Spleen (tissue), 7 donors: Measurements from ENCODE around the gene PALLD.

ENCODE experiments used
- CTCF ChIP-seq, 11 experiments: fragments of 200-600 bp in 7 of 11; fragments of 450-650 bp in 4 of 11; sonication (generic) in 4 of 11; IDR thresholded peaks in 8 of 11; conservative IDR thresholded peaks in 3 of 11; 1 replicate in 7 of 11; 2 replicates in 4 of 11; pipeline versions ENCODE4 v1.4.0 to v1.8.0; 2016 to 2021; ENCODE audit warnings: antibody characterized with exemption in 11 of 11, inconsistent platforms in 4 of 11, mild to moderate bottlenecking in 1 of 11
- POLR2A ChIP-seq, 3 donors: fragments of 450-650 bp; IDR thresholded peaks; one replicate each; pipeline ENCODE4 v1.5.1; 2017; ENCODE audit warnings: antibody characterized with exemption in 3 of 3, mild to moderate bottlenecking in 1 of 3
- POLR2AphosphoS5 ChIP-seq, 3 donors: sonication (generic); formaldehyde crosslinking; IDR thresholded peaks; one replicate each; pipeline ENCODE4 v1.5.1; 2017; ENCODE audit warnings: antibody characterized with exemption in 3 of 3
- donor health status: DM: no; HTN: no; CAD: no; lungs with moderate emphysema.
- donor health status: DM: no; HTN: no; CAD: no.
- donor health status: DM: no; HTN: no; CAD: no.

GRCh38 chr4:168551211-168551610 lies 54.4 kb downstream of the PALLD start:
- TF ChIP-seq POLR2A (IDR thresholded peaks at IDR 0.05) (no peak), CTCF (IDR thresholded peaks at IDR 0.05 in 8 of 11, conservative IDR thresholded peaks at IDR 0.05 in 3 of 11) (no peak), POLR2AphosphoS5 (IDR thresholded peaks at IDR 0.05) (no peak)
